Measurements from ENCODE around the gene USP50.
A peak's percentile ranks its signal among the peaks of the same experiment; 100 is the strongest.
"Not testable (repeated sequence)": the region's sequence is repeated elsewhere in the genome, so short reads cannot be mapped to it uniquely, and the experiment has no call there.

The USP50 gene

DNA sequence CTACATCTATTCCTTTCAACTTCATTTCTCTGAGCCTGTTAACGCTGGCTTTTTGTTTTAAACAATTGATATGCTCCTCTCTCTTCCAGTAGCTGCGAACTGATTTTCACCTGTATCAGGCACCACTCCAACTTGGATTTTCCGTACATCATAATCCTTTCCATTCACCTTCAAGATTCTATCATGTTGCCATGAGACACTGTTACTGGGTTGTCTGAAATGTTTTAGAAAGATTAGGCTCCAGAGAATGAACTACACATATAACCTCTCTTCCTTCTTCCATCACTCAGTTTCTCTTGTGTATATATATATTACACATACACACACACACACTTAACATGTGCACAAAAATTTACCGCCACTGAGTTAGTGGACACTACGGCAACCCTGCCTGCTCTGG is at the start of gene USP50:
TSS of gene USP50 (minus strand) at position 101 of the 400 bp plus-strand sequence. CDS start 141 bp downstream, outside the sequence.
- H3K27ac ChIP-seq, result no peak within 1 kb of the TSS
- H3K4me3 ChIP-seq, result no peak within 1 kb of the TSS

DNA sequence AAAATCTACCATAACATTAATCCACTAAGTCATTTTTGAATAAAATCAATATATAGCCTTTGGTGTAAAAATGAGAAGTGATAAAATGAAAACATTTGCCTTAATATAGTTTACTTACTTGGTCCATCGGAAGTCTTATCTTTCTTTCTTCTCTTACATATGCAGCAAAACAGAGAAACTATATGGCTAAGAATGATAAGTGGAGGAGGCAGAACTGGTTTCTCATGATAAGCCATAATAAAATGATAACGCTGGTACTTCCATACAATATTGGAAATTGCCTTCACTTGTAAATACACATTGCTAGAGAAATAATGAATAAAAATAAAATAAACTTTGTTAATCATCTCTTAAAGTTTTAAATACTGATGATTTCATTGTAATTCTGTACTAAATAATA is 47.8 kb upstream of the USP50 start:
- Histone ChIP-seq H3K4me3 (no peak overlapping the region), H3K27ac (no peak overlapping the region)

DNA sequence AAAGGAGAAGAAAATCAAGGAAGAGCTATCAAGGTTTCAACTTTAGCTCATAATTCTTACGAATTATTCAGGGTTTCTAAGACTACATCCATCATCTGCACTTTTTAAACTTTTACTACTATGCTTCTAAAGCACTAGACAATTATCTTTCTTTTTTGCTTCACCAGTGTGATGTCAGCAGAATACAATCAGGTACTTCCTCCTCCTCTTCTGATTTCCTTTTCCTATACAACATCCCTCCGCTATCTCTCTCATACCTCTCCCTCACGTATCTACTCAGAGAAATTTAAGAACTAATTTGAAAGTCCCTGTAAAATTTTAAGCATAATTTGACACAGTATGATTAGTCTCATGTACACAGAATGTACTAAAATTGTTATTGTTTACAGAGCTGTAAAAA is 47.3 kb upstream of the USP50 start:
- H3K27ac ChIP-seq, result no peak overlapping the region
- no peak overlapping the region for H3K4me3 ChIP-seq

DNA sequence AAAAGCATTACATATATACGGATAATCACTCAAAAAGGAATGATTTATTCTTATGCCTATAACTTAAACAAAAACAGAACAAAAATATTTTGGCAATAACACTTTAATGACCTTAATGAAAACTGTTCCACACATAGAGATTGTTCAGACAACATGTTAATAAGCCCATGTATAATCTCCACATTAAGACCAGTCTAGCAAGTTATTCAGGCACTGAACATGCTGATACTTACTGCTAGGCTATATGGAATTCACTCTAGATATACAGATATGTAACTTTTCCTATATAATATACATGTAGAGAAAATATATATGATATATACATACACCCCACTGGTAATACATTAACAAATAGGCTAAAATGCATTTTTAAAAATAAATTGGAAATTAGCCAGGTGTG is 43.8 kb upstream of the USP50 start:
- Histone ChIP-seq H3K4me3 (no peak overlapping the region), H3K27ac (no peak overlapping the region)

DNA sequence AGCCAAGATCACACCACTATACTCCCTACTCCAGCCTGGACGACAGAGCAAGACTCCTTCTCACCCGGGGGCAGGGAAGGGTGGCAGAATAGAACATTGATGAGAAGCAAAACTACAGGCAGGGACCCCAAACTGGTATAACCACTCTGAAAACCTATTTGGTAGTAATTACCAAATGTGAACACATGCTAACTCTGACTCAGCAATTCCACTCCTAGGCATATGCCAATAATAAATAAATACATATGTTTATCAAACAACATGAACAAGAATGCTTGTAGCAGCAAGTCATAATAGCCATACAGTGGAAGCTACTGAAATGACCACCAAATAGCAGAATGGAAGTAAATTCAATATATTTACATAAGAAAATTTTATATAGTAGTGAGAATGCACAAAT is 31.0 kb upstream of the USP50 start:
- Histone ChIP-seq H3K4me3 (no peak overlapping the region), H3K27ac (no peak overlapping the region)

DNA sequence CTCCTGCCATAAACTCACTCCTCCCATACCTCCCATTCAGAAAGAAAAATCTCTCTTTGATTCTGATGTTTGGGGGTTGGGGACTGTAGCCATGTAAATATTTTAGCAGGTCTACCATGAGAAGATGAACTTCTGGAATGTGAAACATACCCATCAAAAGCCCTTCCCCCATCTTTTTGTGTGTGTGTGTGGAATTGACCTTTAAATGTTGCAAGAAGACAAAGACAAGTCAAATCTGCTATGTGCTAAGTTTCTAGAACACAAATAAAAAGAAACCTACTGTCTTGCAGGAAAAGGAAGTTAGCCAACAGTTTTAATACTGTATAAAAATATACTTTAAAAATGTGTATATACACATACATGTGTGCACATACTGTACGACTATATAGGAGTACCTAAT is 29.7 kb upstream of the USP50 start:
- Histone ChIP-seq H3K27ac (no peak overlapping the region), H3K4me3 (no peak overlapping the region)

DNA sequence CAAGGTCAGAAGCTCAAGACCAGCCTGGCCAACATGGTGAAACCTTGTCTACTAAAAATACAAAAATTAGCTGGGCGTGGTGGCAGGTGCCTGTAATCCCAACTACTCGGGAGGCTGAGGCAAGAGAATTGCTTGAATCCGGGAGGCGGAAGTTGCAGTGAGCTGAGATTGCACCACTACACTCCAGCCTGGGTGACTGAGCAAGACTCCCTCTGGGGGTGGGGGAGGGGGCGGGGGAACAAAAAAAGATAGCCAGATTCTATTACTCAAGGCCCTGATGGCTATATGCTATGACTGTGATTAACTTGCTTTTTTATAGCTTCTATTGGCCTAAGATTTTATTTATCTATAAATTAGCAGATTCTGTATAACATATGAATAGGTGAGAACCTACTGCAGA is 27.4 kb upstream of the USP50 start:
- H3K4me3 ChIP-seq, H3K27ac ChIP-seq: not testable (repeated sequence)

DNA sequence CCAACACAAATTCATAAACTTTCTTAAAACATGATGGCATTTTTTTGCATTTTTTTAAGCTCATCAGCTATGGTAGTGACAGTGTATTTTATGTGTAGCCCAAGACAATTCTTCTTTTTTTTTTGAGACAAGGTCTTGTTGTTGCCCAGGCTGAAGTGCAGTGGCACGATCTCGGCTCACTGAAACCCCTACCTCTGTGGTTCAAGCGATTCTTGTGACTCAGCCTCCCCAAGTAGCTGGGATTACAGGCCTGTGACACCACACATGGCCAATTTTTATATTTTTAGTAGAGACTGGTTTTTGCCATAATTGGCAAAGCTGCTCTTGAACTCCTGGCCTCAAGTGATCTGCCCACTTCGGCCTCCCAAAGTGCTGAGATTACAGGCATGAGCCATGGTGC is 17.3 kb upstream of the USP50 start:
- no peak overlapping the region for H3K27ac ChIP-seq
- no peak overlapping the region for H3K4me3 ChIP-seq

DNA sequence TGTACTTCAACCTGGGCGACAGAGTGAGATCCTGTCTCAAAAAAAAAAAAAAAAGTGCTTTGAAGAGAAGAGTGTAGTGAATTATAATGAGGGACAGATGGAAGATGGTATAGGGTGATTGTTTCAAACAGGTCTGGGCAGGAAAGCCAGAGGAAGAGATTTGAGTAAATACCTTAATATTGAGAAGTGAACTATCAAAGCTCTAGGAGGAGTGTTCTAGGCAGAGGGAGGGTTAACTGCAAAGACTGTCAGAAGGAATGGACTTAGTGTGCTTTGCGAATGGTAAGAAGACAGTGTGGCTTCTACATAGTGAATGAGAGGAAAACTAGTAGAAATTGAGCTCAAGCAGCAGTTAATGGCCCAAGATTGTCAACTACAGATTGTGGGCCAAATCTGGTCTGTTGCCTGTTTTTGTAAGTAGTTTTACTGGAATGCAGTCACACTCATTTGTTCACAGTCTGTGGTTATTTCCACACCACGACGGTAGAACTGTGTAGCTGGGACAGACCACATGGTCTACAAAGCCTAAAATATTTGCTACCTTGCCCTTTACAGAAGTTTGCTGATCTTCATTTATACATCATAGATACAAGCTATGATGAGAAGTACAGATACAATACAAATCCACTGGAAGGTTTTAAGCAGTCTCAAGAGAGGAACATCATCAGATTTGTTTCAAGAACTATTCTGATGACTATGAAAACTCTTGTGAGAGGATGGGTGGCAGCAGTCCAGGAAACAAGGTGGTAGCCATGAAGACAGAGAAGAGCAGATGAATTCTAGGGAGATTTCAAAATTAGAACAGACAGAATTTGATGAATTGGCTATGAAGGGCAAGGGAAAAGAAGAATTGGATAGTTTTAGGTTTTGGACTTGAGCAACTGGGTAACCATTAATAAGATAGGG is 16.5 kb upstream of the USP50 start:
- H3K4me3 ChIP-seq, result no peak overlapping the region
- H3K27ac ChIP-seq, result no peak overlapping the region

DNA sequence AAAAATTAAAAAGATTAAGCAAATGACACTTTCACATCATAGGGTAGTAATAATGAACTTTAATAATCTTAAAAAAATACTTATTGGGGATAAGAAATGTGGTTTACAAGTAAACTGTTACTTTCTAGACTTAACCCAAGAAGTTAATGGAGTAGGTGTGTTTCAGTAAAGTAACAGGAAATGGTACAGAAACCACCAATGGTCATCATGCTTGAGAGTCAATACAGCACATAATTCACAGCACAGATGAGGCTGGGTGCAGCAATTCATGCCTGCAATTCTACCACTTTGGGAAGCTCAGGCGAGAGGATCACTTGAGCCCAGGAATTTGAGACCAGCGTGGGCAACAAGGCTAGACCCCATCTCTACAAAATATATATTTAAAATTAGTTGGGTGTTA is 11.5 kb upstream of the USP50 start:
- no peak overlapping the region for H3K27ac ChIP-seq
- H3K4me3 ChIP-seq, result no peak overlapping the region

DNA sequence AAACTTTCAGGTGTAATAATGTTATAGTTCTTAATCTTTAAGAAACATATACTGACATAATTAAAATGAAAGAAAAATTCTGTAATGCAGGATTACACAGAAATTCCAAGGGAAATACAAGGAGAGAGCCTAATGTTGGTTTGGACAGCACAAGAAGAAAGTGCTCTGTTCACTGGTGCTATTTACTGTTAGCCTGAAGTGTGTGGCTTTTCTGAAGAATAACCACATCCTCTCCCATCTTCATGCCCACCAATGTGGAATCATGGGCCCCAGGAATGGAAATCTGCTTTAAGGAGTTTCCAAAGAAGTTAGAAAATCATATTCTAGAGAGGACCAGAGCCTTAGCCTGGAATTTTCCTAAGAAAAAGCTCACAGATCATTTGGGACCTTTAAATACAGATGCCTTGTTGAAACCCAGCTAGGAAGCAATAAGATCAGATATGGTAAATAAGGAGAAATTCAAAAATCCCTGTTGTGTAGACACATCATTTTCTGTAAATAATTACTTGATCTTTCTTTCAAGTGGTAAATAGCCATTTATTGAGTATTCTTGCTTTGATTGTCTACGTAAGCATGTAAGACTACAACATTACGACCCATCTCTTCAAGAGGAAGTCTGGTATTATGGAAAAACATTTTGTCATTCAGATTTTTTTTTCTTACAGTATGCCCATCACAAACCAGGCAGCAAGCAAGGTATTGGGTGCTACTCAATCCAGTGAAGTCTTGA is 10.3 kb upstream of the USP50 start:
- no peak overlapping the region for H3K27ac ChIP-seq

DNA sequence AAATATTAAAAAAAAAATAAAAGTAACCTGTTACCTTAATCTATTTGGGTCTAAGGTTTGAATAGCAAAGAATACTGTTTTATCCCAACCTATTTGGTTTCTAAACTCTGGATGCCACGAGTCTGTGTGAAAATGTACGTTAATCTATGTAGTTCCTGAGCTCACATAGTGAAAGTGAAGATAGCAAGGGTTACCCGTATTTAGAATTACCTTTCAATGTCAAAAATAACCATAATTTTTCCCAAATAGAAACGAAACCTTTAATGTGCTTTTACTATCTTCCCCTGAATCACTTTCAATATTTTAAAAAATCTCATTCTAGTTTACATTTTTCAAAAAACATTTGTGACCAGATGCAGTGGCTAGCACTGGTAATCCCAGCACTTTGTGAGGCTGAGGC is 5.8 kb upstream of the USP50 start:
- no peak overlapping the region for H3K27ac ChIP-seq
- no peak overlapping the region for H3K4me3 ChIP-seq

More for the DNA sequence above, 10.3 kb upstream of the USP50 start:
- no peak overlapping the region for H3K4me3 ChIP-seq

DNA sequence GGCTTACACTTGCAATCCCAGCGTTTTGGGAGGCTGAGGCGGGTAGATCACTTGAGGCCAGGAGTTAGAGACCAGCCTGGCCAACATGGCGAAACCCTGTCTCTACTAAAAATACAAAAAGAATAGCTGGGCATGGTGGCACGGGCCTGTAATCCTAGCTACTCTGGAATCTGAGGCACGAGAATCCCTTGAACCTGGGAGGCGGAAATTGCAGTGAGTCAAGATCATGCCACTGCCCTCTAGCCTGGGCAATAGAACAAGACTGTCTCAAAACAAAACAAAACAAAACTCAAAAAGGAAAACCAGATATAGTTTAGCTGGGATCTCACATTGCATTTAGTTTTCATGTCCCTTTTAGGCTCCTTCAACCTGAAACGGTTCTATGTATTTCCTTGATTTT is 2.9 kb upstream of the USP50 start:
- H3K27ac ChIP-seq, result no peak overlapping the region
- no peak overlapping the region for H3K4me3 ChIP-seq

DNA sequence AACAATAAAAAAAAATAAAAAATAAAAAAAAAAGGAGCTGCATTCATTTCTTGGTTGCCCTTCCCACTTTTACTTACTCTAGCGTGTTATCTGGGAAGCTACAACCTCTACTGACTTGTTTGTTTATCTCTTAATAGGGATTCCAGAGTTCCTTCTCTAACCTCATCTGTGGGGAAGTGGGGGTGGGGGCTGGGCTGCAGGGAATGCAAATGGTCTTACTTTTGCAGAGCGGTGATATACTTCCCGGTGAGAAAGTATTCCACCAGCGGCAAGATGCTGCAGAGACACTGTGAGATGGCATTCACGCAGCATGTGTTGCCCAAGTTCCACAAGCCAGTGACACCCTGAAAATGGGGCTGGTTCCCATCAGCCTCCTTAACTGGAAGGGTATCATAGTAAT is 2.1 kb downstream of the USP50 start:
- Histone ChIP-seq H3K27ac (no peak overlapping the region), H3K4me3 (no peak overlapping the region)

DNA sequence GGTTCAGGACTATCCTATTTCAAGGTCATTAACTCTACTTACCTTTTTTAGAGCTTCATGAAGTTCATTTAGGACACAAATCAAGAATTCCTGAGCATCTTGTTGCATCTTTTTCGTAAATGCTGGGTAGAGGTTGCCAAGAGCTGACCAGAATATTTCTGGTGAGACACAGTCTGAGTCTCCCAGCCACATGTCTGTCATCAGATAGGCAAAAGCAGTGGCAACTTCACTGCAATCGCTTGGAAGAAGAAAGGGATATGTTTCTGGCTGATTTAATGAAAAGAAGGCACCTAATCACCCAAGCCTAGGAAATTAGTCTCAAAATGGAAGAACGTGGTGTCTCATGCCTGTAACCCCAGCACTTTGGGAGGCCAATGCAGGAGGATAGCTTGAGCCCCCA is 2.9 kb downstream of the USP50 start:
- Histone ChIP-seq H3K27ac (no peak overlapping the region), H3K4me3 (no peak overlapping the region)

DNA sequence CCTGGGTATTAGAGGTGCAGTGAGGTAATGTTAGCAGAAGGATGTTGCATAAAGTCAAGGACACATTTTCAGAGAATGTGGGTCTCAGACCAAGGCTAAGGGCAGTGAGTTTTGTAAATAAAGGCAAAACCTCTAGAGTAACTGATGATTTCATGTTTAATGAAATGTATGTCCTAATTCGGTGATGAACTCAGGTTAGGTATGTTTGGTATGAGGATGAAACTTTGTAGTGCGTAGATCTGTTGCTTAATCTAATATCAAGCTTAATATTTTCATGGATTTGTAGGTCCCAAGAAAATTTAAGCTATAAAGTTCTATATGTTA is 3.6 kb downstream of the USP50 start:
- H3K4me3 ChIP-seq, result no peak overlapping the region

DNA sequence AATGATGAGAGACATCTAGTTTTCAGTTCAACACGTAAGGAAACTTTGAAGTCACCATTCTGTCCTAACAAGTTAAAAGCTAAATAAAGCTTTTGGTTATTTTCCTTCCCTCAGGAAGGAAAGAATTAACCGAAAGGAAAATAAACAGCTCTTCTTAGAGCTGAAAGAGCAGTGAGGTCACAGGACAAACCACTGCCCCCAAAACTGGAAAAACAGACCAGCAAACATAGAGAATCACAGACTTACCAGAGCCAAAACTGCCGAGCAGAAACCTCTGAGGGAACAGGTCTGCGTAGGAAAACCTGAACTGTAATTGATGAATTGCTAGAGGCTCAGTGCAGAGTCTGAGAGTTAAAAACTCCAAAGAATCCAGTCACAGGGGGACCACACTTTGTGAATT is 14.7 kb downstream of the USP50 start:
- H3K27ac ChIP-seq, result no peak overlapping the region
- no peak overlapping the region for H3K4me3 ChIP-seq

More for the DNA sequence above, 3.6 kb downstream of the USP50 start:
- H3K27ac ChIP-seq, result peak overlapping the region in 1 of 21 experiments; percentile 37

DNA sequence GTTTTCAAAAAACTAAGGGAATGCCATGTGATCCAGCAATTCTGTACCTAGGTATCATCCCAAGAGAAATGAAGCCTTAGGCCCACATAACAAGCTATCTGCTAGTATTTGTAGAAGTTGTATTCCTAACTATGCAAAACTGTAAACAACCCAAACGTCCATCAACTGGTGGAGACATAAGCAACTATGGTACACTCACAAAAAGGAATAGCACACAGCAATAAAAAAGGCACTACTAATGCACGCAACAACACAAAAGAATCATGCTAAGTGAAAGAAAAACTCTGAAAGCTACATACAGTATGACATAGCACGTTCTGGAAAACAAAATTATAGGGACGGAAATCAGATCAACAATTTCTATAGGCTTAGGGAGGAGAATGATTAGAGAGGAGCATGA is 15.3 kb downstream of the USP50 start:
- Histone ChIP-seq H3K27ac (no peak overlapping the region), H3K4me3 (no peak overlapping the region)

DNA sequence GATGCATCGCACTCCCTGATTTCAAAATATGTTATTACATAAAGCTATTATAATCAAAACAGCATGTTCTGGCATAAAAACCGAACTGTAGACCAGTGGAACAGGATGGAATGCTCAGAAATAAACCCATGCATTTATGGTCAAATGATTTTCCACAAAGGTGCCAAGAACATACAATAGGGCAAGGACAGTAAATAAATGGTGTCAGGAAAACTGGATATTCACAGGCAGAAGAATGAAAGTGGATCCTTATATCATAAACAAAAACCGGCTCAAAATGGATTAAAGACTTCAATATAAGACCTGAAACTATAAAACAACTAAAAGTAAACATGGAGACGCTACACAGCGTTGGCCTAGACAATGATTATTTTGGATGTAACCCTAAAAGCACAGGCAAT is 22.6 kb downstream of the USP50 start:
- Histone ChIP-seq H3K27ac (no peak overlapping the region), H3K4me3 (no peak overlapping the region)

DNA sequence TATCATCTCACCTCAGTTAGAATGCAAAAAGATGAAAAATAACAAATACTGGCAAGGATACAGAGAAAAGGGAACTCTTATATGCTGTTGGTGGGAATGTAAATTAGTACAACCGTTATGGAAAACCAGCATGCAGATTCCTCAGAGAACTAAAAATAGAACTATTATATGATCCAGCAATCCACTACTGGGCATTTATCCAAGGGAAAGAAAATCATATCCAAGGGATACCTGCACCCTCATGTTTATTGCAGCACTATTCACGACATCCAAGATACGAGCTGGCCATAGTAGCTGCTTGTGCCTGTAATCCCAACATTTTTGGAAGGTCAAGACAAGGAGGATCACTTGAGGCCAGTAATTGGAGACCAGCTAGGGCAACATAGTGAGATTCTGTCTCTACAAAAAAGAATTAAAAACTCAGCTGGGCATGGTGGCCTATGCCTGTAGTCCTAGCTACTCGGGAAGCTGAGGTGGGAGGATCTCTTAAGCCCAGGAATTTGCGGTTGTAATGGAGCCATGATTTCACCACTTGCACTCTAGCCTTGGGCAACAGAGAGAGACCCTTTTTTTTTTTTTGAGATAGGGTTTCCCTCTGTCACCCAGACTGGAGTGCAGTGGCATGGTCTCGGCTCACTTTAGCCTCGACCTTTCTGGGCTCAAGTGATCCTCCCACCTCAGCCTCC is 26.6 kb downstream of the USP50 start:
- Histone ChIP-seq H3K27ac (no peak overlapping the region), H3K4me3 (no peak overlapping the region)

DNA sequence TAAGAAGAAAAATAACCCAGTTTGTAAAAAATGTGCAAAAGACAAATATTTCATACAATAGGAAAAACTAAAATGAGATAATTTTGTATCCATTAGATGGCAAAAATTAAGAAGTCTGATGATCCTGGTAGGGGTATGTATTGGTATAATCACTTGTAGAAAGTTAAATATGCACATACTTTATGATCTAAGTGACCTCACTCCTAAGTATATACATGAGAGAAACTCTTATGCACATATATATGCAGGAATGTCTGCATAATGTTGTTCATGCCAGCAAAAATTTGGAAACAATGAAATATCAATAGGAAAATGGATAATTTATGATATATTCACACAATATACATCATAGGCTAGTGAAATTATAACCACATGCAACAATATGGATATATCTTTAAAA is 33.5 kb downstream of the USP50 start:
- H3K4me3 ChIP-seq, result no peak overlapping the region
- no peak overlapping the region for H3K27ac ChIP-seq

All from skin epidermis (tissue), 12 donors.